H1 (cell line): ENCODE measurements around the gene NME3. TPM values are rescaled to one million over a fixed set of nuclear protein-coding genes. Genes with fewer than 3 reads are reported as not detected.
A peak's percentile ranks its signal among the peaks of the same experiment; 100 is the strongest.

Experiments
- CTCF ChIA-PET: fragments of 300-600 bp; sonication (Branson Sonifier 250); formaldehyde crosslinking; loops from one replicate; lab custom pipeline; 2021; ENCODE audit not compliant: partially characterized antibody; lab: Charles Lee
- POLR2A ChIA-PET: fragments of 300-600 bp; sonication (Branson Sonifier 250); formaldehyde crosslinking; loops from one replicate; lab custom pipeline; 2021; ENCODE audit warnings: inconsistent platforms; ENCODE audit not compliant: partially characterized antibody; lab: Charles Lee
- DNase-seq, 2 experiments: peaks; one replicate each; pipeline versions ENCODE4 v3.0.0 to v3.0.0-alpha.2; 2010 to 2022; ENCODE audit warnings: low spot score in 2 of 2, low read depth in 1 of 2, mixed read lengths in 1 of 2
- FAIRE-seq: peaks from 2 replicates; lab custom pipeline; 2011; peaks lifted over from hg19 to GRCh38; lab: Jason Lieb, UNC
- H2AFZ ChIP-seq: 2 replicates; pipeline ENCODE4 v1.8.1; 2012; ENCODE audit warnings: low read length, inconsistent platforms
- H2AK5ac ChIP-seq: 2 replicates; pipeline ENCODE4 v1.6.1; 2013; ENCODE audit warnings: low read depth, low read length
- H2BK120ac ChIP-seq: replicated peaks from 2 replicates; pipeline ENCODE3; 2013; ENCODE audit warnings: low read depth, low read length, inconsistent platforms
- H2BK12ac ChIP-seq: 2 replicates; pipeline ENCODE4 v1.6.1; 2013; ENCODE audit warnings: low read depth, low read length
- H2BK15ac ChIP-seq: 2 replicates; pipeline ENCODE4 v1.6.1; 2013; ENCODE audit warnings: low read length
- H2BK20ac ChIP-seq: 2 replicates; pipeline ENCODE4 v1.6.1; 2013; ENCODE audit warnings: low read length
- H2BK5ac ChIP-seq: 2 replicates; pipeline ENCODE4 v1.6.1; 2013; ENCODE audit warnings: low read depth, low read length
- H3K14ac ChIP-seq: 2 replicates; pipeline ENCODE4 v1.6.1; 2013; ENCODE audit warnings: inconsistent platforms; ENCODE audit not compliant: insufficient read length
- H3K18ac ChIP-seq: 2 replicates; pipeline ENCODE4 v1.6.1; 2013; ENCODE audit warnings: low read length; ENCODE audit errors: extremely low read depth
- H3K23ac ChIP-seq: 2 replicates; pipeline ENCODE4 v1.6.1; 2013; ENCODE audit warnings: inconsistent platforms; ENCODE audit not compliant: insufficient read length
- H3K23me2 ChIP-seq: 2 replicates; pipeline ENCODE4 v1.6.1; 2013; ENCODE audit warnings: low read depth, low read length
- H3K27ac ChIP-seq: 2 replicates; pipeline ENCODE4 v1.6.1; 2011; ENCODE audit warnings: low read depth, low read length, inconsistent platforms
- H3K27me3 ChIP-seq, 4 experiments: replicated peaks in 1 of 4; 1 replicate in 1 of 4; 2 replicates in 3 of 4; pipeline versions ENCODE4 v1.6.1 to v1.8.1; 2011 to 2013; ENCODE audit warnings: low read length in 3 of 4, mild to moderate bottlenecking in 3 of 4, inconsistent platforms in 2 of 4, mixed read lengths in 2 of 4, moderate library complexity in 1 of 4; ENCODE audit not compliant: control insufficient read depth in 3 of 4, insufficient read depth in 3 of 4; ENCODE audit errors: extremely low read depth in 1 of 4
- H3K36me3 ChIP-seq, 4 experiments: 2 replicates each; pipeline versions ENCODE4 v1.6.1 to v1.8.1; 2011 to 2013; ENCODE audit warnings: mild to moderate bottlenecking in 4 of 4, low read length in 3 of 4, moderate library complexity in 2 of 4, control low read depth in 1 of 4, inconsistent platforms in 1 of 4; ENCODE audit not compliant: insufficient read depth in 4 of 4, control insufficient read depth in 2 of 4
- H3K4ac ChIP-seq: replicated peaks from 2 replicates; pipeline ENCODE3; 2013; ENCODE audit warnings: low read length, low read depth, mixed read lengths, inconsistent platforms; ENCODE audit not compliant: insufficient read length
- H3K4me1 ChIP-seq, 4 experiments: replicated peaks in 1 of 4; 1 replicate in 1 of 4; 2 replicates in 3 of 4; pipeline versions ENCODE4 v1.6.1 to v1.8.1; 2011 to 2013; ENCODE audit warnings: low read length in 3 of 4, inconsistent platforms in 2 of 4, mixed read lengths in 1 of 4; ENCODE audit not compliant: insufficient read depth in 4 of 4, control insufficient read depth in 3 of 4
- H3K4me2 ChIP-seq, 2 experiments: 2 replicates each; pipeline versions ENCODE4 v1.6.1 to v1.8.1; 2011 to 2013; ENCODE audit warnings: low read depth in 2 of 2, low read length in 2 of 2, control low read depth in 1 of 2, inconsistent platforms in 1 of 2, mild to moderate bottlenecking in 1 of 2; ENCODE audit not compliant: insufficient read depth in 1 of 2
- H3K4me3 ChIP-seq, 4 experiments: fragments of 200-600, 300-600 bp in 1 of 4; sonication (generic), shearing (Covaris generic), sonication (Bioruptor Twin) in 1 of 4; 2 replicates each; pipeline versions ENCODE4 v1.5.1 to v1.8.1; 2011 to 2016; ENCODE audit warnings: low read length in 4 of 4, low read depth in 3 of 4, control low read depth in 2 of 4, inconsistent platforms in 2 of 4, mild to moderate bottlenecking in 2 of 4, mixed read lengths in 1 of 4, moderate library complexity in 1 of 4; ENCODE audit not compliant: insufficient read depth in 2 of 4; ENCODE audit errors: extremely low read depth in 1 of 4
- H3K56ac ChIP-seq: replicated peaks from 2 replicates; pipeline ENCODE3; 2013; ENCODE audit warnings: low read depth, mild to moderate bottlenecking, mixed read lengths, low read length, inconsistent platforms; ENCODE audit not compliant: insufficient read length
- H3K79me1 ChIP-seq: 2 replicates; pipeline ENCODE4 v1.6.1; 2013; ENCODE audit warnings: low read depth, low read length, control low read depth
- H3K79me2 ChIP-seq, 2 experiments: 2 replicates each; pipeline versions ENCODE4 v1.6.1 to v1.8.1; 2012 to 2013; ENCODE audit warnings: low read length in 2 of 2, mild to moderate bottlenecking in 2 of 2, inconsistent platforms in 1 of 2; ENCODE audit not compliant: insufficient read depth in 2 of 2, control insufficient read depth in 1 of 2
- H3K9ac ChIP-seq, 4 experiments: replicated peaks in 1 of 4; 1 replicate in 1 of 4; 2 replicates in 3 of 4; pipeline versions ENCODE4 v1.6.1 to v1.8.1; 2011 to 2013; ENCODE audit warnings: low read depth in 3 of 4, low read length in 3 of 4, control low read depth in 2 of 4, mild to moderate bottlenecking in 2 of 4, moderate library complexity in 2 of 4, inconsistent platforms in 1 of 4; ENCODE audit errors: extremely low read depth in 1 of 4
- H3K9me3 ChIP-seq, 2 experiments: 2 replicates each; pipeline versions ENCODE4 v1.6.1 to v1.8.1; 2012 to 2013; ENCODE audit warnings: mild to moderate bottlenecking in 2 of 2, moderate library complexity in 2 of 2, control low read depth in 1 of 2, inconsistent platforms in 1 of 2, low read depth in 1 of 2, low read length in 1 of 2, mixed read lengths in 1 of 2; ENCODE audit not compliant: insufficient read depth in 2 of 2
- H4K20me1 ChIP-seq, 2 experiments: replicated peaks in 1 of 2; 2 replicates each; pipeline versions ENCODE3 to v1.8.1; 2011 to 2013; ENCODE audit warnings: inconsistent platforms in 2 of 2, low read length in 2 of 2, mild to moderate bottlenecking in 1 of 2; ENCODE audit not compliant: insufficient read depth in 2 of 2, control insufficient read depth in 1 of 2
- H4K5ac ChIP-seq: 2 replicates; pipeline ENCODE4 v1.6.1; 2013; ENCODE audit warnings: low read length, low read depth, mixed read lengths, inconsistent platforms; ENCODE audit not compliant: insufficient read length
- H4K8ac ChIP-seq: 2 replicates; pipeline ENCODE4 v1.8.0; 2013; ENCODE audit warnings: mild to moderate bottlenecking, moderate library complexity, low read length, inconsistent platforms; ENCODE audit not compliant: insufficient read depth; ENCODE audit errors: extremely low read depth
- H4K91ac ChIP-seq: replicated peaks from 2 replicates; pipeline ENCODE3; 2013; ENCODE audit warnings: low read length, mixed read lengths, inconsistent platforms; ENCODE audit not compliant: insufficient read length
- ASH2L ChIP-seq: fragments of 200-600, 300-600 bp; sonication (generic); IDR thresholded peaks from one replicate; pipeline ENCODE4 v1.7.1; 2017; ENCODE audit warnings: low read length
- BRCA1 ChIP-seq: IDR thresholded peaks from 2 replicates; pipeline ENCODE4 v1.6.1; 2012; ENCODE audit warnings: low read depth, low read length, improper control_type of control experiment
- CREB1 ChIP-seq: IDR thresholded peaks from 2 replicates; pipeline ENCODE4 v1.6.1; 2012; ENCODE audit warnings: inconsistent platforms
- EGR1 ChIP-seq: IDR thresholded peaks from 2 replicates; pipeline ENCODE4 v1.6.1; 2011; ENCODE audit warnings: low read depth, low read length, borderline replicate concordance
- EP300 ChIP-seq, 2 experiments: IDR thresholded peaks; 1 replicate in 1 of 2; 2 replicates in 1 of 2; pipeline ENCODE4 v1.6.1; 2011 to 2012; ENCODE audit warnings: low read depth in 2 of 2, low read length in 2 of 2, mild to moderate bottlenecking in 2 of 2, borderline replicate concordance in 1 of 2, inconsistent platforms in 1 of 2, moderate library complexity in 1 of 2
- GABPA ChIP-seq: IDR thresholded peaks from 2 replicates; pipeline ENCODE4 v1.6.1; 2011; ENCODE audit warnings: mild to moderate bottlenecking, low read length, moderate library complexity, borderline replicate concordance; ENCODE audit not compliant: insufficient read depth
- HDAC2 ChIP-seq, 2 experiments: fragments of 300-600 bp in 1 of 2; sonication (generic) in 1 of 2; IDR thresholded peaks; 2 replicates each; pipeline ENCODE4 v1.6.1; 2011 to 2012; ENCODE audit warnings: low read depth in 2 of 2, low read length in 2 of 2, mild to moderate bottlenecking in 2 of 2, moderate library complexity in 2 of 2, borderline replicate concordance in 1 of 2, inconsistent platforms in 1 of 2
- KDM4A ChIP-seq: IDR thresholded peaks from one replicate; pipeline ENCODE4 v1.7.1; 2012; ENCODE audit warnings: low read depth, mild to moderate bottlenecking, moderate library complexity, low read length, inconsistent platforms; ENCODE audit not compliant: severe bottlenecking
- KDM5A ChIP-seq: fragments of 200-600 bp; IDR thresholded peaks from 2 replicates; pipeline ENCODE4 v1.7.1; 2012; ENCODE audit warnings: mild to moderate bottlenecking, low read length, inconsistent platforms, mixed read lengths
- RFX5 ChIP-seq: IDR thresholded peaks from 2 replicates; pipeline ENCODE4 v1.6.1; 2011; ENCODE audit warnings: low read depth, low read length, improper control_type of control experiment, borderline replicate concordance
- SIRT6 ChIP-seq: IDR thresholded peaks from one replicate; pipeline ENCODE4 v1.7.1; 2012; ENCODE audit warnings: low read length, inconsistent platforms
- TAF7 ChIP-seq: optimal IDR thresholded peaks from 2 replicates; pipeline ENCODE3; 2011; ENCODE audit warnings: low read depth, mild to moderate bottlenecking, inconsistent platforms, low read length, moderate library complexity, borderline replicate concordance
- ZNF274 ChIP-seq: IDR thresholded peaks from 2 replicates; pipeline ENCODE4 v1.7.0; 2012; ENCODE audit warnings: low read length, borderline replicate concordance; ENCODE audit errors: extremely low read depth
- WGBS, 2 experiments: shearing (Covaris generic) in 1 of 2; methylation state at CpG; one replicate each; pipeline versions ENCODE4 v1.1.6 to v1.1.7; 2013 to 2015; ENCODE audit warnings: low lambda C conversion rate in 2 of 2, mixed read lengths in 2 of 2, inconsistent platforms in 1 of 2, low coverage in 1 of 2, missing lambda C conversion rate in 1 of 2; ENCODE audit not compliant: insufficient replicate concordance in 2 of 2, insufficient coverage in 1 of 2, insufficient read length in 1 of 2; ENCODE audit errors: extremely low coverage in 1 of 2, missing lambda C conversion rate in 1 of 2; 5-methylcytosine and 5-hydroxymethylcytosine counted together
- polyA plus RNA-seq, 7 experiments: library from polyadenylated mRNA; depleted of rRNA in 3 of 7; stranded (reverse) in 5 of 7; unstranded in 2 of 7; fragments of >200 nt in 5 of 7; fragments of 200-250 nt in 2 of 7; gene quantifications; 1 replicate in 5 of 7; 2 replicates in 1 of 7; 4 replicates in 1 of 7; pipeline versions ENCODE4 v1.2.1 to v1.2.3, GENCODE V29; 2011 to 2013; ENCODE audit warnings: missing spikeins in 2 of 7, mixed read lengths in 2 of 7
- total RNA-seq: library from RNA; stranded (reverse); fragmentation: NEBNext Ultra II Directional; extraction: Animal tissue kit (Norgen Biotek cat#: 25700); gene quantifications from 2 replicates; pipeline ENCODE4 v1.2.1, GENCODE V29; 2021

The NME3 gene
- total and polyA plus RNA-seq, 2 of the 8 experiments (the other 6 are each of a cell fraction or from before 2014, with no cell fraction given), result 72.5 to 163 TPM

GRCh38 chr16:1812732-1813163, 41.4 kb upstream of the NME3 start:
- Histone ChIP-seq H2AFZ (0 out of 2 replicates have a peak overlapping the region, but pooled peaks have one; percentile 19), H3K9ac (no peak overlapping the region), H3K18ac (no peak overlapping the region), H3K27me3 (no peaks in the 10 kb centered on the region), H3K79me2 (no peaks in the 10 kb centered on the region), H4K20me1 (peaks cover 2 to 3% of the 10 kb centered on the region in 2 experiments), H3K14ac (no peak overlapping the region), H2BK5ac (no peak overlapping the region), H3K4me3 (no peak overlapping the region), H4K5ac (no peak overlapping the region), H3K36me3 (peaks cover 0 to 7% (median 3%) of the 10 kb centered on the region in 4 experiments; a peak in 3 of 8 replicates), H3K56ac (no peak overlapping the region), H4K91ac (no peak overlapping the region), H2BK20ac (no peak overlapping the region), H3K79me1 (no peaks in the 10 kb centered on the region), H3K4ac (no peak overlapping the region), H3K23ac (no peak overlapping the region), H2AK5ac (no peak overlapping the region), H2BK15ac (no peak overlapping the region), H3K23me2 (no peaks in the 10 kb centered on the region), H4K8ac (no peak overlapping the region), H3K9me3 (peaks cover 0 to under 1% of the 10 kb centered on the region in 2 experiments; a peak in 1 of 4 replicates), H2BK12ac (no peak overlapping the region), H3K4me1 (no peaks in the 10 kb centered on the region; a peak in 2 of 7 replicates), H3K4me2 (no peak overlapping the region), H2BK120ac (no peak overlapping the region), H3K27ac (no peak overlapping the region)
- ChIA-PET CTCF (interaction anchor here (0.7 to 1.8 kb wide), 3 partner anchors 11 to 50 kb away, joined by 4 to 6 read pairs (median 4); partner anchors contain the start of gene IGFALS), POLR2A (interaction anchor here (0.9 to 2.4 kb wide), 4 partner anchors 15 to 152 kb away, joined by 3 to 7 read pairs (median 4); partner anchors contain the start of genes FAHD1, NUBP2, RPS2 and SPSB3)
- WGBS, 2 experiments, result 57% methylated on average over 17 of the region's 17 CpGs; no CpG with 5 or more reads in 1 of the 2 experiments
- FAIRE-seq (no peak), DNase-seq (no peak)
- TF ChIP-seq SIRT6 (no peak), EP300 (IDR thresholded peaks at IDR 0.05; ENCODE audit: borderline replicate concordance in 1 of 2, low read depth in 2 of 2, low read length in 2 of 2) (no peak), KDM4A (no peak), ASH2L (no peak), GABPA (0 out of 2 replicates have a peak, but pooled peaks have one; percentile 34), TAF7 (no peak), RFX5 (no peak), ZNF274 (no peak), KDM5A (no peak), CREB1 (no peak), EGR1 (peak; percentile 79), HDAC2 (IDR thresholded peaks at IDR 0.05; ENCODE audit: borderline replicate concordance in 1 of 2, low read depth in 2 of 2, low read length in 2 of 2) (peak in 1 of 2 experiments; percentile 64; a peak in 1 of 4 replicates), BRCA1 (no peak)
